Measurements from ENCODE around the gene CTNNBIP1. TPM values are rescaled to one million over a fixed set of nuclear protein-coding genes. Genes with fewer than 3 reads are reported as not detected.
A peak's percentile ranks its signal among the peaks of the same experiment; 100 is the strongest.

The CTNNBIP1 gene
- total RNA-seq, 4 donors from 2014 or later = 24.0 to 30.5 (median 28.5) TPM

GRCh38 chr1:9882296-9882944 is 27.6 kb downstream of the CTNNBIP1 start:
- Histone ChIP-seq H3K9me3 (no peaks in the 10 kb centered on the region), H3K4me3 (no peak overlapping the region), H3K4me1 (no peaks in the 10 kb centered on the region), H3K36me3 (no peaks in the 10 kb centered on the region), H3K27me3 (no peaks in the 10 kb centered on the region), H3K27ac (peak overlapping the region in 1 of 4 donors; percentile 13)
- TF ChIP-seq, protein P1, sequence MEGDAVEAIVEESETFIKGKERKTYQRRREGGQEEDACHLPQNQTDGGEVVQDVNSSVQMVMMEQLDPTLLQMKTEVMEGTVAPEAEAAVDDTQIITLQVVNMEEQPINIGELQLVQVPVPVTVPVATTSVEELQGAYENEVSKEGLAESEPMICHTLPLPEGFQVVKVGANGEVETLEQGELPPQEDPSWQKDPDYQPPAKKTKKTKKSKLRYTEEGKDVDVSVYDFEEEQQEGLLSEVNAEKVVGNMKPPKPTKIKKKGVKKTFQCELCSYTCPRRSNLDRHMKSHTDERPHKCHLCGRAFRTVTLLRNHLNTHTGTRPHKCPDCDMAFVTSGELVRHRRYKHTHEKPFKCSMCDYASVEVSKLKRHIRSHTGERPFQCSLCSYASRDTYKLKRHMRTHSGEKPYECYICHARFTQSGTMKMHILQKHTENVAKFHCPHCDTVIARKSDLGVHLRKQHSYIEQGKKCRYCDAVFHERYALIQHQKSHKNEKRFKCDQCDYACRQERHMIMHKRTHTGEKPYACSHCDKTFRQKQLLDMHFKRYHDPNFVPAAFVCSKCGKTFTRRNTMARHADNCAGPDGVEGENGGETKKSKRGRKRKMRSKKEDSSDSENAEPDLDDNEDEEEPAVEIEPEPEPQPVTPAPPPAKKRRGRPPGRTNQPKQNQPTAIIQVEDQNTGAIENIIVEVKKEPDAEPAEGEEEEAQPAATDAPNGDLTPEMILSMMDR (IDR thresholded peaks at IDR 0.05) = no peak
- no peak for TF ChIP-seq POLR2A (IDR thresholded peaks at IDR 0.05)
- DNase-seq = no peak

GRCh38 chr1:9881838-9882249 is 28.2 kb downstream of the CTNNBIP1 start:
- Histone ChIP-seq H3K27ac (no peak overlapping the region), H3K36me3 (no peaks in the 10 kb centered on the region), H3K27me3 (no peaks in the 10 kb centered on the region), H3K4me3 (no peak overlapping the region), H3K9me3 (no peaks in the 10 kb centered on the region), H3K4me1 (no peaks in the 10 kb centered on the region)
- no peak for DNase-seq
- TF ChIP-seq, protein P1 (IDR thresholded peaks at IDR 0.05) = no peak
- TF ChIP-seq POLR2A (IDR thresholded peaks at IDR 0.05) = no peak

- no peak for TF ChIP-seq POLR2A (IDR thresholded peaks at IDR 0.05)
- TF ChIP-seq, protein P1 (IDR thresholded peaks at IDR 0.05) = no peak
- Histone ChIP-seq H3K27ac (peak overlapping the region in 1 of 4 donors; percentile 22), H3K27me3 (no peaks in the 10 kb centered on the region)
Measured at GRCh38 chr1:9878404-9878803, 31.7 kb downstream of the CTNNBIP1 start.

GRCh38 chr1:9877962-9878361 is 32.1 kb downstream of the CTNNBIP1 start:
- Histone ChIP-seq H3K4me3 (peak overlapping the region in 1 of 4 donors; percentile 19), H3K4me1 (peaks cover 0 to 27% (median 4%) of the 10 kb centered on the region in 4 donors), H3K27ac (peak overlapping the region in 1 of 4 donors; percentile 22), H3K27me3 (no peaks in the 10 kb centered on the region), H3K9me3 (no peaks in the 10 kb centered on the region), H3K36me3 (no peaks in the 10 kb centered on the region)
- no peak for TF ChIP-seq POLR2A (IDR thresholded peaks at IDR 0.05)
- DNase-seq = peak in 2 of 3 donors; percentile 69 to 76

More at GRCh38 chr1:9878404-9878803, 31.7 kb downstream of the CTNNBIP1 start:
- Histone ChIP-seq H3K36me3 (no peaks in the 10 kb centered on the region), H3K9me3 (no peaks in the 10 kb centered on the region), H3K4me1 (peaks cover 0 to 23% (median 4%) of the 10 kb centered on the region in 4 donors), H3K4me3 (peak overlapping the region in 1 of 4 donors; percentile 19)
- no peak for DNase-seq

DNA sequence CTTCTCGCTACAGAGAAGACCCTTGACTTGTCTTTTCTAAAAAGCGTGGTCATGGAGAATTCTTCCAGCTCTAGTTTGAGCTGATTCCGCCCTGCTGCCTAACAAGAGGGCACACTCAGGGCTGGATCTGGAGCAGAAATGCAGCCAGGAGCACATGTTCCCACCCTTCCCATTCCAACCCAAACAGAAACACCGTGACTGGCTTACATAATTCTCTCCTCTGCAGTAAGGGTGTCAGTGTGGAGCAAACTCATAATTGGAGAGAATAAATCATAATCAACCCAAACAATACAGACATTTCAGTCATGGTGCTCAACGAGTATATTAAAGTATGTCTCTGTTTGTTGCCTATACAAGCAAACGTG is 34.5 kb downstream of the CTNNBIP1 start:
- TF ChIP-seq, protein P1 (IDR thresholded peaks at IDR 0.05) = no peak
- no peak for TF ChIP-seq POLR2A (IDR thresholded peaks at IDR 0.05)

DNA sequence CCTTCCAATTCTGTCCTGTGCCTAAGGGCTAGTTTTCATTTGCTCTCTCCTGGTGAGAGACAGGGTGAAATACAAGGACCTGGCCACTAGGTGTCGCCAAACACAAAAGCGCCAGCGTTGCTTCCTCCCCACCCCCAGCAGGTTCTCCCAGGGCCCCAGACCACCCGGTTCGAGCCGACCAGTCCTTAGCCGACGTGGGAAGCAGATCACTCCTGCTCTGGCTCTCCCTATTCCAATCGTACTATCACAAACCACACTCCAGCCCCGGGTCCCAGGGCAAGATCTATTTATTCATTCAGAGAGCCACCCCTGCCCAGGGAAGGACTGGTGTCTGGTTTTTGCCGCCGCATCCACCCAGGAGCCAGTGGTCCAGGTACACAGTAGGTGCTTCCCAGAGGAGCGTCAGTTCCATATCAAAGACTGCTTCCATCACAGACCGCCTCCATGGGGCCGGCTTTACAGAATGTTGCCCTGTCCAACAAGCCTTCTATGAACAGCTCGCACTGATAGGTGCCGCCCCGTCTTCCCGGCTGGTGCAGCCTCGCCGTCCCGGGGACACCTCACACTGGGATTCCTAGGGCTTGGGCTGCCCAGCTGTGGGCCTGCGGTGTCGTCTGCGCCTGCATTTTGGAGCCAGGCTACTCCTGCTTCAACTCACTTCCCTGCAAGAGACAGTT is 35.0 kb downstream of the CTNNBIP1 start:
- Histone ChIP-seq H3K9me3 (no peaks in the 10 kb centered on the region), H3K27ac (peak overlapping the region in 3 of 4 donors; percentile 65 to 96 (median 83)), H3K4me3 (peak overlapping the region in 2 of 4 donors; percentile 1 to 21), H3K27me3 (no peaks in the 10 kb centered on the region), H3K36me3 (peaks cover 0 to 8% (median 0%) of the 10 kb centered on the region in 3 donors), H3K4me1 (peaks cover 0 to 42% (median 6%) of the 10 kb centered on the region in 4 donors)
- DNase-seq = peak; percentile 57 to 87 (median 77)
- TF ChIP-seq, protein P1 (IDR thresholded peaks at IDR 0.05) = peak; percentile 86 to 98 (median 92)
- TF ChIP-seq POLR2A (IDR thresholded peaks at IDR 0.05) = peak in 1 of 2 donors; percentile 9

More for the DNA sequence above, 34.5 kb downstream of the CTNNBIP1 start:
- no peak for DNase-seq
- Histone ChIP-seq H3K36me3 (peaks cover 0 to 5% (median 0%) of the 10 kb centered on the region in 3 donors), H3K4me3 (no peak overlapping the region), H3K27ac (no peak overlapping the region), H3K4me1 (peaks cover 0 to 42% (median 6%) of the 10 kb centered on the region in 4 donors), H3K27me3 (no peaks in the 10 kb centered on the region), H3K9me3 (no peaks in the 10 kb centered on the region)
